Endometrium (tissue), 2 donors: ENCODE results near the gene FIBP.

Experiments
- FAIRE-seq: peaks from 2 replicates; lab custom pipeline; 2012; peaks lifted over from hg19 to GRCh38; lab: Jason Lieb, UNC
- donor health status: control.
- donor health status: control.

FIBP gene

GRCh38 chr11:65888163-65888814 lies at the start of gene FIBP:
Gene FIBP (minus strand): TSS chr11:65888471. CDS start chr11:65888418, 53 bp downstream.
- FAIRE-seq: no peak

- no peak for FAIRE-seq
These were observed 49.5 kb upstream of the FIBP start for GRCh38 chr11:65937766-65938165.

- no peak for FAIRE-seq
These were observed 45.7 kb upstream of the FIBP start for GRCh38 chr11:65934014-65934413.

GRCh38 chr11:65932558-65932919 lies 44.3 kb upstream of the FIBP start:
- no peak for FAIRE-seq

GRCh38 chr11:65931773-65932557 lies 43.7 kb upstream of the FIBP start:
- no peak for FAIRE-seq

- no peak for FAIRE-seq
These were observed 40.4 kb upstream of the FIBP start for GRCh38 chr11:65928667-65929066.

GRCh38 chr11:65927904-65928397 lies 39.7 kb upstream of the FIBP start:
- FAIRE-seq: no peak

- no peak for FAIRE-seq
These were observed 37.1 kb upstream of the FIBP start for GRCh38 chr11:65925397-65925796.

- FAIRE-seq: no peak
These were observed 34.3 kb upstream of the FIBP start for GRCh38 chr11:65922565-65922964.

GRCh38 chr11:65921876-65922275 lies 33.6 kb upstream of the FIBP start:
- no peak for FAIRE-seq

- no peak for FAIRE-seq
These were observed 32.8 kb upstream of the FIBP start for GRCh38 chr11:65921033-65921555.

- FAIRE-seq: no peak
These were observed 32.1 kb upstream of the FIBP start for GRCh38 chr11:65920372-65920802.

GRCh38 chr11:65919573-65920371 lies 31.5 kb upstream of the FIBP start:
- no peak for FAIRE-seq

- FAIRE-seq: no peak
These were observed 30.9 kb upstream of the FIBP start, which contains the start of gene DRAP1 for GRCh38 chr11:65919141-65919572. Gene DRAP1 (plus strand): TSS chr11:65919426. CDS start chr11:65919502, 76 bp downstream.

- FAIRE-seq: no peak
These were observed 30.2 kb upstream of the FIBP start, which contains the start of gene C11orf68 for GRCh38 chr11:65918211-65919140. Gene C11orf68 (minus strand): TSS chr11:65919062. CDS start chr11:65919031, 31 bp downstream.

GRCh38 chr11:65917434-65918210 lies 29.4 kb upstream of the FIBP start:
- FAIRE-seq: no peak

GRCh38 chr11:65917077-65917433 lies 28.8 kb upstream of the FIBP start:
- no peak for FAIRE-seq

- FAIRE-seq: no peak
These were observed 28.1 kb upstream of the FIBP start for GRCh38 chr11:65916391-65916790.

GRCh38 chr11:65915821-65916251 lies 27.6 kb upstream of the FIBP start:
- no peak for FAIRE-seq
